HepG2 (cell line): ENCODE measurements around the gene SEMA5B. TPM values are rescaled to one million over a fixed set of nuclear protein-coding genes. Genes with fewer than 3 reads are reported as not detected.

Source experiments
- AGO1 ChIP-seq: fragments of 200-400 bp; formaldehyde crosslinking; IDR thresholded peaks from 2 replicates; pipeline ENCODE4 v1.6.1; 2017; ENCODE audit warnings: mild to moderate bottlenecking, low read depth, low read length, moderate library complexity; ENCODE audit not compliant: poor library complexity, severe bottlenecking
- EZH2 ChIP-seq: conservative IDR thresholded peaks from 2 replicates; pipeline ENCODE4 v1.6.1; 2012; ENCODE audit warnings: mild to moderate bottlenecking, low read depth, low read length, moderate library complexity
- FOXC1 ChIP-seq: sonication (generic); formaldehyde crosslinking; IDR thresholded peaks from 2 replicates; pipeline ENCODE4 v1.8.0; 2022; ENCODE audit warnings: mild to moderate bottlenecking, missing genetic modification reagents, borderline replicate concordance
- GABPB1 ChIP-seq: IDR thresholded peaks from 2 replicates; pipeline ENCODE4 v1.6.1; 2016; ENCODE audit warnings: mild to moderate bottlenecking, missing genetic modification reagents, moderate library complexity, missing compliant biosample characterization
- GMEB2 ChIP-seq: IDR thresholded peaks from 2 replicates; pipeline ENCODE4 v1.6.1; 2016; ENCODE audit warnings: missing biosample characterization, missing genetic modification reagents, low read depth
- MAFK ChIP-seq, 2 experiments: IDR thresholded peaks in 1 of 2; conservative IDR thresholded peaks in 1 of 2; 2 replicates each; pipeline ENCODE4 v1.6.1; 2011; ENCODE audit warnings: improper control_type of control experiment in 2 of 2, low read length in 2 of 2
- PAX8 ChIP-seq: sonication (generic); formaldehyde crosslinking; IDR thresholded peaks from 2 replicates; pipeline ENCODE4 v1.8.0; 2022; ENCODE audit warnings: mild to moderate bottlenecking, missing genetic modification reagents, borderline replicate concordance
- TERF1 ChIP-seq: sonication (generic); formaldehyde crosslinking; IDR thresholded peaks from 2 replicates; pipeline ENCODE4 v1.8.0; 2022; ENCODE audit warnings: mild to moderate bottlenecking, missing genetic modification reagents, moderate library complexity
- TFDP1 ChIP-seq: IDR thresholded peaks from 2 replicates; pipeline ENCODE4 v1.6.1; 2016; ENCODE audit warnings: missing compliant biosample characterization, missing genetic modification reagents, borderline replicate concordance
- ZBTB43 ChIP-seq: sonication (generic); formaldehyde crosslinking; conservative IDR thresholded peaks from 2 replicates; pipeline ENCODE4 v1.4.0; 2020; ENCODE audit warnings: missing genetic modification reagents
- ZHX2 ChIP-seq, 2 experiments: sonication (generic) in 1 of 2; formaldehyde crosslinking in 1 of 2; IDR thresholded peaks; 2 replicates each; pipeline versions ENCODE4 v1.6.1 to v1.9.0; 2014 to 2022; ENCODE audit warnings: antibody characterized with exemption in 1 of 2, borderline replicate concordance in 1 of 2, inconsistent platforms in 1 of 2, low read depth in 1 of 2, missing genetic modification reagents in 1 of 2
- ZNF800 ChIP-seq: sonication (generic); formaldehyde crosslinking; IDR thresholded peaks from 2 replicates; pipeline ENCODE4 v1.4.0; 2020; ENCODE audit warnings: missing genetic modification reagents
- polyA plus RNA-seq, 8 experiments: library from polyadenylated mRNA; depleted of rRNA in 3 of 8; stranded (reverse) in 7 of 8; unstranded in 1 of 8; fragments of >200 nt; fragmentation: Illumina TruSeq in 4 of 8; extraction: Trizol in 4 of 8; gene quantifications; 2 replicates each; pipeline versions ENCODE4 v1.2.1 to v1.2.3, GENCODE V29; 2011 to 2016; ENCODE audit warnings: low read depth in 4 of 8, missing spikeins in 1 of 8, mixed read lengths in 1 of 8; ENCODE audit not compliant: insufficient read depth in 1 of 8
- total RNA-seq, 5 experiments: library from RNA; depleted of rRNA; stranded (reverse); fragments of >200 nt; fragmentation: Illumina TruSeq; extraction: Trizol; gene quantifications; 2 replicates each; pipeline ENCODE4 v1.2.3, GENCODE V29; 2016; ENCODE audit warnings: low read depth in 1 of 5

Gene SEMA5B
- total and polyA plus RNA-seq, 2 of the 13 experiments (the other 11 are each of a cell fraction or from before 2014, with no cell fraction given), result not detected

- TF ChIP-seq ZNF800 (0 out of 2 replicates have a peak, but pooled peaks have one; percentile 11), PAX8 (CRISPR knock-in tag) (no peak), TFDP1 (CRISPR knock-in tag) (peak; percentile 53; the same call in 1 of the 2 replicates), MAFK (conservative IDR thresholded peaks at IDR 0.05 in 1 of 2, IDR thresholded peaks at IDR 0.05 in 1 of 2; ENCODE audit: low read length in 2 of 2) (no peak), EZH2 (peak; percentile 87; the same call in 1 of the 2 replicates), AGO1 (peak; percentile 30), ZBTB43 (CRISPR knock-in tag) (0 out of 2 replicates have a peak, but pooled peaks have one; percentile 14), GABPB1 (no peak), ZHX2 (IDR thresholded peaks at IDR 0.05; ENCODE audit: low read depth) (no peak), ZHX2 (CRISPR knock-in tag; IDR thresholded peaks at IDR 0.05; ENCODE audit: borderline replicate concordance) (0 out of 2 replicates have a peak, but pooled peaks have one; percentile 37), TERF1 (CRISPR knock-in tag) (no peak), FOXC1 (CRISPR knock-in tag) (0 out of 2 replicates have a peak, but pooled peaks have one; percentile 9), GMEB2 (CRISPR knock-in tag) (no peak)
Observed at GRCh38 chr3:123027292-123028232, at the start of gene SEMA5B (continued).
